SH-SY5Y (cell line): Measurements from ENCODE around the gene SUSD3.

Source experiments
- GATA2 ChIP-seq: IDR thresholded peaks from 2 replicates; pipeline ENCODE4 v1.6.1; 2011; ENCODE audit warnings: mild to moderate bottlenecking, low read depth, low read length
- GATA3 ChIP-seq: IDR thresholded peaks from 2 replicates; pipeline ENCODE4 v1.6.1; 2011; ENCODE audit warnings: low read depth, mild to moderate bottlenecking, low read length, moderate library complexity

GRCh38 chr9:93059715-93060578, 1.4 kb downstream of the SUSD3 start:
- TF ChIP-seq GATA3 (no peak), GATA2 (no peak)
